Measurements from ENCODE around the gene ACP7.

DNA sequence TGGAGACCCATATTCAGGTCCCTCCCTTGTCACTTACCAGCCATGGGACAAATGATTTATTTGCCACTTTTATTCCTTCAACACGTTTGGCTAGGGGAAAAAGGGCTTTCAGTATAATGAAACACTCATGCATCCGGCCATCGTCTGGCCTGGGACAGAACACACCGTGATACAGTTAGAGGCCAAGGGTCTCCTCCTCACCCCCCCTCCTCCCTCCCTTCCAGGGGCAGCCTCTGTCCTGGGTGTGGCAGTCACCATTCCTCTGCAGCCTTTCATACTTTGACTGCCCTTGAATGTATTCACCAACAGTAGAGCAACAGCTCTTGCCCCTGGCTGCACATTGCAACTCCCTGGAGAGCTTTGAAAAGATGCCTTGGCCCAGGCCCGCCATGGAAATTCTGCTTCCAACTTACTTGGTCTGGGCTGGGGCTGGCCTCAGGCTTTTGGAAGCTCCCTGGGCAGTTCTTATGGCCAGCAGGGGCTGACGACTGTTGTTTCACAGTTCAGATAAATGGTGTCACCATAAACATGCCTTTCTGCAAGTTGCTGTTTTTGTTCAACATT is 44.4 kb downstream of the ACP7 start:
- no peak for TF ChIP-seq GATA2 (IDR thresholded peaks at IDR 0.05; ENCODE audit: low read depth, low read length)
- no peak for TF ChIP-seq GATA3 (IDR thresholded peaks at IDR 0.05; ENCODE audit: low read depth, low read length)
